GM19240 (cell line): Measurements from ENCODE around the gene SHCBP1L.

Experiments used
- DNase-seq: peaks from one replicate; pipeline ENCODE4 v3.0.0; 2011; ENCODE audit warnings: low spot score; ENCODE audit not compliant: insufficient read length

The SHCBP1L gene

GRCh38 chr1:182890927-182891610 lies 61.9 kb downstream of the SHCBP1L start:
- no peak for DNase-seq

- no peak for DNase-seq
Observed at GRCh38 chr1:182889997-182890396, 63.0 kb downstream of the SHCBP1L start.

- DNase-seq: no peak
Observed at GRCh38 chr1:182888736-182889531, 64.0 kb downstream of the SHCBP1L start.

- no peak for DNase-seq
Observed at GRCh38 chr1:182886985-182887384, 66.0 kb downstream of the SHCBP1L start.

GRCh38 chr1:182885591-182885990 lies 67.4 kb downstream of the SHCBP1L start:
- DNase-seq: no peak

- DNase-seq: no peak
Observed at GRCh38 chr1:182884872-182885271, 68.1 kb downstream of the SHCBP1L start.

GRCh38 chr1:182877842-182878241 lies 75.1 kb downstream of the SHCBP1L start:
- no peak for DNase-seq

- no peak for DNase-seq
Observed at GRCh38 chr1:182877331-182877730, 75.6 kb downstream of the SHCBP1L start.

GRCh38 chr1:182875889-182876288 lies 77.1 kb downstream of the SHCBP1L start:
- no peak for DNase-seq

GRCh38 chr1:182872881-182873280 lies 80.1 kb downstream of the SHCBP1L start:
- DNase-seq: no peak

GRCh38 chr1:182869241-182869666 lies 83.7 kb downstream of the SHCBP1L start:
- no peak for DNase-seq

GRCh38 chr1:182867861-182868260 lies 85.1 kb downstream of the SHCBP1L start:
- no peak for DNase-seq

GRCh38 chr1:182863940-182864339 lies 89.0 kb downstream of the SHCBP1L start:
- no peak for DNase-seq

- no peak for DNase-seq
Observed at GRCh38 chr1:182862827-182863226, 90.1 kb downstream of the SHCBP1L start.

- DNase-seq: no peak
Observed at GRCh38 chr1:182861994-182862393, 91.0 kb downstream of the SHCBP1L start.

- DNase-seq: no peak
Observed at GRCh38 chr1:182860658-182861057, 92.3 kb downstream of the SHCBP1L start.

GRCh38 chr1:182857212-182857611 lies 95.8 kb downstream of the SHCBP1L start:
- no peak for DNase-seq

- DNase-seq: no peak
Observed at GRCh38 chr1:182855911-182856310, 97.1 kb downstream of the SHCBP1L start.

- no peak for DNase-seq
Observed at GRCh38 chr1:182851825-182852224, 101.1 kb downstream of the SHCBP1L start.

GRCh38 chr1:182850319-182850718 lies 102.6 kb downstream of the SHCBP1L start:
- DNase-seq: no peak
